Left ventricle myocardium inferior (tissue), 1 donor: ENCODE data around the gene MBD3L1. TPM values are rescaled to one million over a fixed set of nuclear protein-coding genes. Genes with fewer than 3 reads are reported as not detected.

ENCODE experiments used
- DNase-seq: peaks from one replicate; pipeline ENCODE4 v3.0.0-alpha.2; 2020
- H3K27ac ChIP-seq: fragments of 200-600 bp; replicated peaks from 2 replicates; pipeline ENCODE4 v1.8.0; 2021
- H3K27me3 ChIP-seq: fragments of 200-600 bp; 2 replicates; pipeline ENCODE4 v1.8.0; 2021; ENCODE audit warnings: low read depth
- H3K36me3 ChIP-seq: fragments of 200-600 bp; 2 replicates; pipeline ENCODE4 v1.8.0; 2021
- H3K4me1 ChIP-seq: fragments of 200-600 bp; 2 replicates; pipeline ENCODE4 v1.8.0; 2021
- H3K4me3 ChIP-seq: fragments of 200-600 bp; 2 replicates; pipeline ENCODE4 v1.8.0; 2021; ENCODE audit warnings: mild to moderate bottlenecking, moderate library complexity
- H3K9me3 ChIP-seq: fragments of 200-600 bp; replicated peaks from 2 replicates; pipeline ENCODE4 v1.8.0; 2021
- intact Hi-C: fragments of 100-400 bp; cut with micrococcal nuclease; formaldehyde crosslinking; loops from one replicate; pipeline ENCODE4 v1.11.0; 2022
- total RNA-seq: library from RNA; stranded (reverse); fragmentation: NEBNext Ultra II Directional; extraction: Animal tissue kit (Norgen Biotek cat#: 25700); gene quantifications from one replicate; pipeline ENCODE4 v1.2.1, GENCODE V29; 2021
- TF ChIP-seq, protein P1 (sequence below): fragments of 200-600 bp; IDR thresholded peaks from 2 replicates; pipeline ENCODE4 v1.8.0; 2021; ENCODE audit warnings: antibody characterized with exemption, mild to moderate bottlenecking, borderline replicate concordance
- donor health status: DM: no; HTN: yes; CAD: no; lungs with severe emphysema.

MBD3L1 gene
- total RNA-seq, 1 donor from 2014 or later = not detected

DNA sequence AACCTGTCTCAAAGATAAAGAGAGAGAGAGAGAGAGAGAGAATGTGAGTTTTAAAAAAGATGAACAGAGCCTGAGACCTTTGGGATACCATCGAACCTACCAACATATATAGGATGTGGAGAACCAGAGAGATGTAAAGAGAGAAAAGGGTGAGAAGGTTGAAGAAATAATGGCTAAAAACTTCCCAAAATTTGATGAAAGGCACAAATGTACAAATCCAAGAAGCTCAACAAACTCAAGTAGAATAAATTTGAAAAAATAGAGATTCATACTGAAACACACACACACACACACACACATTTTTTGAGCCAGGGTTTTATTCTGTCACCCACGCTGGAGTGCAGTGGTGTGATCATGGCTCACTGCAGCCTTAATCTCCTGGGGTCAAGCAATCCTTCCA is 16.4 kb upstream of the MBD3L1 start:
- H3K9me3 ChIP-seq = peaks cover 100% of the 10 kb centered on the region
- intact Hi-C loops = no loop called here
- H3K36me3 ChIP-seq = peaks cover 100% of the 10 kb centered on the region
- no peak for DNase-seq
- H3K4me1 ChIP-seq = no peaks in the 10 kb centered on the region
- TF ChIP-seq, protein P1, sequence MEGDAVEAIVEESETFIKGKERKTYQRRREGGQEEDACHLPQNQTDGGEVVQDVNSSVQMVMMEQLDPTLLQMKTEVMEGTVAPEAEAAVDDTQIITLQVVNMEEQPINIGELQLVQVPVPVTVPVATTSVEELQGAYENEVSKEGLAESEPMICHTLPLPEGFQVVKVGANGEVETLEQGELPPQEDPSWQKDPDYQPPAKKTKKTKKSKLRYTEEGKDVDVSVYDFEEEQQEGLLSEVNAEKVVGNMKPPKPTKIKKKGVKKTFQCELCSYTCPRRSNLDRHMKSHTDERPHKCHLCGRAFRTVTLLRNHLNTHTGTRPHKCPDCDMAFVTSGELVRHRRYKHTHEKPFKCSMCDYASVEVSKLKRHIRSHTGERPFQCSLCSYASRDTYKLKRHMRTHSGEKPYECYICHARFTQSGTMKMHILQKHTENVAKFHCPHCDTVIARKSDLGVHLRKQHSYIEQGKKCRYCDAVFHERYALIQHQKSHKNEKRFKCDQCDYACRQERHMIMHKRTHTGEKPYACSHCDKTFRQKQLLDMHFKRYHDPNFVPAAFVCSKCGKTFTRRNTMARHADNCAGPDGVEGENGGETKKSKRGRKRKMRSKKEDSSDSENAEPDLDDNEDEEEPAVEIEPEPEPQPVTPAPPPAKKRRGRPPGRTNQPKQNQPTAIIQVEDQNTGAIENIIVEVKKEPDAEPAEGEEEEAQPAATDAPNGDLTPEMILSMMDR = no peak
- no peaks in the 10 kb centered on the region for H3K27me3 ChIP-seq
- no peak overlapping the region for H3K4me3 ChIP-seq
- H3K27ac ChIP-seq = no peak overlapping the region

DNA sequence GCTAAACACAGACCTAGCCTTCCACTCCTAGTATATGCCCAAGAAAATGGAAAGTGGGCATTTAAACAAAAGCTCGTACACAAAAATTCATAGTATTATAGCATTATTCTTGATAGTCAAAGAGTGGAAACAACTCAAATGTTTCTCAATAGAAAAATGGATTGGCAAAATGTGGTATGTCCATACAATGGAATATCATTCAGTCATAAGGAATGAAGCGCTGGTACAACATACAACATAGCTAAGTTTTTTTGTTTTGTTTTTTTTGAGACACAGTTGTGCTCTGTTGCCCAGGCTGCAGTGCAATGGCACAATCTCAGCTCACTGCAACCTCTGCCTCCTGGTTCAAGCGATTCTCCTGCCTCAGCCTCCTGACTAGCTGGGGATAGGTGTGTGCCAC is 11.9 kb upstream of the MBD3L1 start:
- H3K9me3 ChIP-seq = peaks cover 61% of the 10 kb centered on the region
- no peak for DNase-seq
- H3K4me1 ChIP-seq = no peaks in the 10 kb centered on the region
- intact Hi-C loops = no loop called here
- TF ChIP-seq, protein P1 = no peak
- H3K27ac ChIP-seq = no peak overlapping the region
- H3K27me3 ChIP-seq = no peaks in the 10 kb centered on the region
- peaks cover 93% of the 10 kb centered on the region for H3K36me3 ChIP-seq
- no peak overlapping the region for H3K4me3 ChIP-seq

GRCh38 chr19:8821748-8822241 is 10.4 kb upstream of the MBD3L1 start:
- DNase-seq = no peak
- Histone ChIP-seq H3K9me3 (peaks cover 45% of the 10 kb centered on the region), H3K4me1 (no peaks in the 10 kb centered on the region), H3K27me3 (no peaks in the 10 kb centered on the region), H3K36me3 (peaks cover 90% of the 10 kb centered on the region), H3K27ac (no peak overlapping the region), H3K4me3 (no peak overlapping the region)
- TF ChIP-seq, protein P1 = no peak
- intact Hi-C loops = no loop called here

DNA sequence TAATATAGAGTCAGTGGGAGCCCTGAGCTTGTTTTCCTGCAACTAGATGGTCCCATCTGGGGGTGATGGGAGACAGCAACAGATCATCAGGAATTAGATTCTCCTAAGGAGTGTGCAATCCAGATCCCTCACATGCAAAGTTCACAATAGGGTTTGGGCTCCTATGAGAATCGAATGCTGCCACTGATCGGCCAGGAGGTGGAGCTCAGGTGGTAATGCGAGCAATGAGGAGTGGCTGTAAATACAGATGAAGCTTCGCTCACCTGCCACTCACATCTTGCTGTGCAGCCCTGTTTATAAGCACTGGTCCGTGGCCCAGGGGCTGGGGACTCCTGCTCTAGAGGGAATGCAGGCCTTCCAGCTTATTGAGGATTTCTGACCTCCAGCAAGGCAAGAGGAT is 5.8 kb upstream of the MBD3L1 start:
- Histone ChIP-seq H3K4me3 (no peak overlapping the region), H3K9me3 (no peaks in the 10 kb centered on the region), H3K27me3 (no peaks in the 10 kb centered on the region), H3K36me3 (peaks cover 75% of the 10 kb centered on the region), H3K27ac (no peak overlapping the region), H3K4me1 (peaks cover 10% of the 10 kb centered on the region)
- intact Hi-C loops = no loop called here
- no peak for DNase-seq
- TF ChIP-seq, protein P1 = no peak

GRCh38 chr19:8827277-8827676 is 4.9 kb upstream of the MBD3L1 start:
- Histone ChIP-seq H3K36me3 (peaks cover 66% of the 10 kb centered on the region), H3K9me3 (no peaks in the 10 kb centered on the region), H3K27me3 (no peaks in the 10 kb centered on the region), H3K27ac (no peak overlapping the region), H3K4me3 (no peak overlapping the region), H3K4me1 (peaks cover 19% of the 10 kb centered on the region)
- TF ChIP-seq, protein P1 = no peak
- intact Hi-C loops = no loop called here
- no peak for DNase-seq
